GM12891 (cell line): ENCODE results near the gene GGNBP2.
A peak's percentile ranks its signal among the peaks of the same experiment; 100 is the strongest.

ENCODE experiments used
- DNase-seq: peaks from one replicate; pipeline ENCODE4 v3.0.0; 2011; ENCODE audit warnings: low spot score; ENCODE audit not compliant: insufficient read length
- FAIRE-seq: peaks from 2 replicates; lab custom pipeline; 2011; peaks lifted over from hg19 to GRCh38; lab: Jason Lieb, UNC
- PAX5 ChIP-seq: IDR thresholded peaks from 2 replicates; pipeline ENCODE4 v1.6.1; 2011; ENCODE audit warnings: low read length, moderate library complexity, mild to moderate bottlenecking; ENCODE audit not compliant: insufficient read depth, severe bottlenecking
- POLR2A ChIP-seq: IDR thresholded peaks from 2 replicates; pipeline ENCODE4 v1.6.1; 2011; ENCODE audit warnings: low read depth, low read length, control low read depth
- POLR2AphosphoS5 ChIP-seq: IDR thresholded peaks from 2 replicates; pipeline ENCODE4 v1.6.1; 2011; ENCODE audit warnings: low read depth, low read length, control low read depth
- POU2F2 ChIP-seq: IDR thresholded peaks from 2 replicates; pipeline ENCODE4 v1.6.1; 2011; ENCODE audit warnings: low read depth, mild to moderate bottlenecking, control low read depth, low read length, moderate library complexity
- SPI1 ChIP-seq: IDR thresholded peaks from 2 replicates; pipeline ENCODE4 v1.6.1; 2011; ENCODE audit warnings: low read depth, low read length, control low read depth
- TAF1 ChIP-seq: IDR thresholded peaks from 2 replicates; pipeline ENCODE4 v1.6.1; 2011; ENCODE audit warnings: low read depth, low read length, control low read depth

GGNBP2 gene

GRCh38 chr17:36533935-36534839 is 10.5 kb upstream of the GGNBP2 start:
- TF ChIP-seq POU2F2 (no peak), TAF1 (no peak), SPI1 (no peak), PAX5 (no peak), POLR2A (no peak), POLR2AphosphoS5 (no peak)
- peak; percentile 54 for DNase-seq
- FAIRE-seq, result no peak

- TF ChIP-seq SPI1, result peak; percentile 44; the same call in 1 of the 2 replicates
- peak; percentile 97 for TF ChIP-seq POLR2AphosphoS5
- peak; percentile 97 for TF ChIP-seq TAF1
- TF ChIP-seq POLR2A, result peak; percentile 92
- TF ChIP-seq POU2F2, result peak; percentile 46; the same call in 1 of the 2 replicates
- no peak for TF ChIP-seq PAX5
- FAIRE-seq (no peak), DNase-seq (peak; percentile 84)
Observed at GRCh38 chr17:36534840-36535668, 9.7 kb upstream of the GGNBP2 start, which contains the start of the genes MYO19 and PIGW. MYO19 (minus strand) TSS chr17:36534868; CDS start chr17:36532538, 2,330 bp downstream. PIGW (plus strand) TSS chr17:36534987; CDS start chr17:36537102, 2,115 bp downstream.

GRCh38 chr17:36535669-36536081 is 9.0 kb upstream of the GGNBP2 start:
- FAIRE-seq, result no peak
- no peak for DNase-seq
- no peak for TF ChIP-seq POU2F2
- TF ChIP-seq SPI1, result no peak
- no peak for TF ChIP-seq POLR2AphosphoS5
- no peak for TF ChIP-seq TAF1
- no peak for TF ChIP-seq PAX5
- no peak for TF ChIP-seq POLR2A

GRCh38 chr17:36540696-36541095 is 4.0 kb upstream of the GGNBP2 start:
- TF ChIP-seq POLR2A (no peak), SPI1 (no peak), POLR2AphosphoS5 (no peak), TAF1 (no peak), POU2F2 (no peak), PAX5 (no peak)
- DNase-seq (no peak), FAIRE-seq (no peak)

GRCh38 chr17:36542755-36543154 is 2.0 kb upstream of the GGNBP2 start:
- DNase-seq, result no peak
- no peak for FAIRE-seq
- no peak for TF ChIP-seq POU2F2
- no peak for TF ChIP-seq POLR2A
- TF ChIP-seq SPI1, result no peak
- TF ChIP-seq POLR2AphosphoS5, result no peak
- TF ChIP-seq TAF1, result no peak
- TF ChIP-seq PAX5, result no peak

- DNase-seq (peak; percentile 27), FAIRE-seq (no peak)
- no peak for TF ChIP-seq POLR2A
- TF ChIP-seq POLR2AphosphoS5, result no peak
- no peak for TF ChIP-seq POU2F2
- no peak for TF ChIP-seq SPI1
- TF ChIP-seq TAF1, result no peak
- TF ChIP-seq PAX5, result no peak
Observed at GRCh38 chr17:36544044-36544306, 744 bp upstream of the GGNBP2 start.

- FAIRE-seq (no peak), DNase-seq (no peak)
- TF ChIP-seq POU2F2, result 0 out of 2 replicates have a peak, but pooled peaks have one; percentile 40
- TF ChIP-seq SPI1, result no peak
- no peak; the same call in 1 of the 2 replicates for TF ChIP-seq TAF1
- TF ChIP-seq POLR2AphosphoS5, result peak; percentile 89
- TF ChIP-seq POLR2A, result peak; percentile 90
Observed at GRCh38 chr17:36545077-36545464, 352 bp downstream of the GGNBP2 start.

GRCh38 chr17:36545465-36546417 is 1.0 kb downstream of the GGNBP2 start:
- DNase-seq (peak; percentile 89), FAIRE-seq (no peak)
- TF ChIP-seq POLR2A (0 out of 2 replicates have a peak, but pooled peaks have one; percentile 7), TAF1 (peak; percentile 79), PAX5 (peak; percentile 94), POLR2AphosphoS5 (no peak; the same call in 1 of the 2 replicates), SPI1 (no peak), POU2F2 (peak; percentile 85)

GRCh38 chr17:36546418-36547093 is 1.8 kb downstream of the GGNBP2 start:
- DNase-seq (no peak), FAIRE-seq (no peak)
- TF ChIP-seq TAF1 (no peak), POLR2AphosphoS5 (no peak), PAX5 (no peak), POLR2A (no peak), POU2F2 (no peak), SPI1 (no peak)
